ENCODE results near the gene ELANE.

The ELANE gene

GRCh38 chr19:825897-826644 is 26.0 kb upstream of the ELANE start:
- Histone ChIP-seq H3K36me3 (ENCODE audit: low read depth) (no peaks in the 10 kb centered on the region), H3K9me3 (ENCODE audit: severe bottlenecking) (no peaks in the 10 kb centered on the region), H3K4me3 (ENCODE audit: severe bottlenecking) (no peak overlapping the region), H3K4me1 (ENCODE audit: insufficient read depth, poor library complexity, severe bottlenecking) (no peaks in the 10 kb centered on the region), H3K27ac (ENCODE audit: poor library complexity, severe bottlenecking) (no peak overlapping the region), H3K27me3 (ENCODE audit: insufficient read depth, poor library complexity, severe bottlenecking) (peaks cover 9% of the 10 kb centered on the region)
- TF ChIP-seq, protein P1, sequence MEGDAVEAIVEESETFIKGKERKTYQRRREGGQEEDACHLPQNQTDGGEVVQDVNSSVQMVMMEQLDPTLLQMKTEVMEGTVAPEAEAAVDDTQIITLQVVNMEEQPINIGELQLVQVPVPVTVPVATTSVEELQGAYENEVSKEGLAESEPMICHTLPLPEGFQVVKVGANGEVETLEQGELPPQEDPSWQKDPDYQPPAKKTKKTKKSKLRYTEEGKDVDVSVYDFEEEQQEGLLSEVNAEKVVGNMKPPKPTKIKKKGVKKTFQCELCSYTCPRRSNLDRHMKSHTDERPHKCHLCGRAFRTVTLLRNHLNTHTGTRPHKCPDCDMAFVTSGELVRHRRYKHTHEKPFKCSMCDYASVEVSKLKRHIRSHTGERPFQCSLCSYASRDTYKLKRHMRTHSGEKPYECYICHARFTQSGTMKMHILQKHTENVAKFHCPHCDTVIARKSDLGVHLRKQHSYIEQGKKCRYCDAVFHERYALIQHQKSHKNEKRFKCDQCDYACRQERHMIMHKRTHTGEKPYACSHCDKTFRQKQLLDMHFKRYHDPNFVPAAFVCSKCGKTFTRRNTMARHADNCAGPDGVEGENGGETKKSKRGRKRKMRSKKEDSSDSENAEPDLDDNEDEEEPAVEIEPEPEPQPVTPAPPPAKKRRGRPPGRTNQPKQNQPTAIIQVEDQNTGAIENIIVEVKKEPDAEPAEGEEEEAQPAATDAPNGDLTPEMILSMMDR (IDR thresholded peaks at IDR 0.05; ENCODE audit: poor library complexity, severe bottlenecking): no peak
- ATAC-seq (ENCODE audit: low read depth): no peak
- DNase-seq (ENCODE audit: low spot score): no peak

DNA sequence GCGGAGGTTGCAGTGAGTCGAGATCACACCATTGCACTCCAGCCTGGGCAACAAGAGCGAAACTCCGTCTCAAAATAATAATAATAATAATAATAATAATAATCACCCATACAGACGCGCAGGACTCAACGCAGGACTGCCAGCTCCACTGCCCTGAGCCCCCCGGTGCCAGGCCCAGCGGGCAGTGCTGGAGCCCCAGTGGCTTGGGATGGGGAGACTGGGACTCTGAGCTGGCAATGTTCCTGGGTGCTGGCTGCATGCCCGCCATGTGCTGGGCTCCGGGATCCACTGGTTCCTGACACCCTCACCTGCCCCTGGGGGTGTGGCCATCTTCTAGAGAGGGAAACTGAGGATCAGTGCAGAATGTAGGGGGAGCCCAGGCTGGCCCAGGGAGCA is 24.8 kb upstream of the ELANE start:
- ATAC-seq (ENCODE audit: low read depth) (no peak), DNase-seq (ENCODE audit: low spot score) (no peak)
- H3K27me3 ChIP-seq (ENCODE audit: insufficient read depth, poor library complexity, severe bottlenecking): peaks cover 6% of the 10 kb centered on the region
- TF ChIP-seq, protein P1 (IDR thresholded peaks at IDR 0.05; ENCODE audit: poor library complexity, severe bottlenecking): no peak
- H3K4me1 ChIP-seq (ENCODE audit: insufficient read depth, poor library complexity, severe bottlenecking): no peaks in the 10 kb centered on the region
- no peak overlapping the region for H3K27ac ChIP-seq (ENCODE audit: poor library complexity, severe bottlenecking)
- H3K36me3 ChIP-seq (ENCODE audit: low read depth): no peaks in the 10 kb centered on the region
- H3K4me3 ChIP-seq (ENCODE audit: severe bottlenecking): no peak overlapping the region
- H3K9me3 ChIP-seq (ENCODE audit: severe bottlenecking): no peaks in the 10 kb centered on the region

DNA sequence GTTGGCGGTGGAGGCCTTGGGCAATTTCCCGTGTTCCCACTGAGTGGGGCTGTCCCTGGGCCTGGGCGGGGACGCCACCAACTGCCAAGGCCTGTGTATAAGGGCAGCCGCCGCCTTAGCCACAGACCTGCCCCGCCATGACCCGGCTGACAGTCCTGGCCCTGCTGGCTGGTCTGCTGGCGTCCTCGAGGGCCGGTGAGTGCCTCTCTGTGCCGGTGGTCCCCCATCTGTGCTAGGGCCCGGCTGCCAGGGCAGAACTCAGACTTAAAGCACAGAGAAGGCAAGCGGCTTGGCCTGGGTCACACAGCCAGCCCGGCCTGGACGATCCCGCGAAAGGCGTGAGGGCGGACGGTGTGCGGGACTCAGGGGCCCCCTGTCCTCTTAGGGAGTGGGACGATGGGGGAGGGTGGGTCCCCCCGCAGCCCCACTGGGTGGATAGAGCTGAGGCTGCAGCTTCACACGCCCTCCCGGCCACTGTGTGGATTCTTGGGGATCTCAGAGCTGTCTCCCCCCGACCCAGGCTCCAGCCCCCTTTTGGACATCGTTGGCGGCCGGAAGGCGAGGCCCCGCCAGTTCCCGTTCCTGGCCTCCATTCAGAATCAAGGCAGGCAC is 24.3 kb upstream of the ELANE start, which contains the start of gene AZU1:
TSS of gene AZU1 (plus strand) at position 128 of the 612 bp plus-strand sequence. CDS start at position 138, 10 bp downstream.
- TF ChIP-seq, protein P1 (IDR thresholded peaks at IDR 0.05; ENCODE audit: poor library complexity, severe bottlenecking): no peak
- peaks cover 3% of the 10 kb centered on the region for H3K27me3 ChIP-seq (ENCODE audit: insufficient read depth, poor library complexity, severe bottlenecking)
- no peaks in the 10 kb centered on the region for H3K9me3 ChIP-seq (ENCODE audit: severe bottlenecking)
- H3K36me3 ChIP-seq (ENCODE audit: low read depth): no peaks in the 10 kb centered on the region
- no peak for ATAC-seq (ENCODE audit: low read depth)
- no peak within 1 kb of the TSS for H3K4me3 ChIP-seq (ENCODE audit: severe bottlenecking)
- no peaks in the 10 kb centered on the region for H3K4me1 ChIP-seq (ENCODE audit: insufficient read depth, poor library complexity, severe bottlenecking)
- no peak within 1 kb of the TSS for H3K27ac ChIP-seq (ENCODE audit: poor library complexity, severe bottlenecking)
- peak; percentile 61 for DNase-seq (ENCODE audit: low spot score)

GRCh38 chr19:829129-829758 is 22.9 kb upstream of the ELANE start:
- Histone ChIP-seq H3K36me3 (ENCODE audit: low read depth) (no peaks in the 10 kb centered on the region), H3K27ac (ENCODE audit: poor library complexity, severe bottlenecking) (no peak overlapping the region), H3K9me3 (ENCODE audit: severe bottlenecking) (no peaks in the 10 kb centered on the region), H3K27me3 (ENCODE audit: insufficient read depth, poor library complexity, severe bottlenecking) (no peaks in the 10 kb centered on the region), H3K4me3 (ENCODE audit: severe bottlenecking) (no peak overlapping the region), H3K4me1 (ENCODE audit: insufficient read depth, poor library complexity, severe bottlenecking) (no peaks in the 10 kb centered on the region)
- ATAC-seq (ENCODE audit: low read depth) (no peak), DNase-seq (ENCODE audit: low spot score) (no peak)
- TF ChIP-seq, protein P1 (IDR thresholded peaks at IDR 0.05; ENCODE audit: poor library complexity, severe bottlenecking): no peak
